Measurements from ENCODE around the gene VWF.

Gene VWF

GRCh38 chr12:6049587-6049986 is 74.9 kb downstream of the VWF start:
- no peak overlapping the region for H3K27ac ChIP-seq
- TF ChIP-seq, protein P1, sequence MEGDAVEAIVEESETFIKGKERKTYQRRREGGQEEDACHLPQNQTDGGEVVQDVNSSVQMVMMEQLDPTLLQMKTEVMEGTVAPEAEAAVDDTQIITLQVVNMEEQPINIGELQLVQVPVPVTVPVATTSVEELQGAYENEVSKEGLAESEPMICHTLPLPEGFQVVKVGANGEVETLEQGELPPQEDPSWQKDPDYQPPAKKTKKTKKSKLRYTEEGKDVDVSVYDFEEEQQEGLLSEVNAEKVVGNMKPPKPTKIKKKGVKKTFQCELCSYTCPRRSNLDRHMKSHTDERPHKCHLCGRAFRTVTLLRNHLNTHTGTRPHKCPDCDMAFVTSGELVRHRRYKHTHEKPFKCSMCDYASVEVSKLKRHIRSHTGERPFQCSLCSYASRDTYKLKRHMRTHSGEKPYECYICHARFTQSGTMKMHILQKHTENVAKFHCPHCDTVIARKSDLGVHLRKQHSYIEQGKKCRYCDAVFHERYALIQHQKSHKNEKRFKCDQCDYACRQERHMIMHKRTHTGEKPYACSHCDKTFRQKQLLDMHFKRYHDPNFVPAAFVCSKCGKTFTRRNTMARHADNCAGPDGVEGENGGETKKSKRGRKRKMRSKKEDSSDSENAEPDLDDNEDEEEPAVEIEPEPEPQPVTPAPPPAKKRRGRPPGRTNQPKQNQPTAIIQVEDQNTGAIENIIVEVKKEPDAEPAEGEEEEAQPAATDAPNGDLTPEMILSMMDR (conservative IDR thresholded peaks at IDR 0.05; ENCODE audit: low read depth): no peak
- DNase-seq (ENCODE audit: low spot score): no peak
- ChIA-PET CTCF (interaction anchor here (0.6 kb wide), 1 partner anchor 508 kb away, joined by 3 read pairs; no protein-coding TSS in a partner anchor), POLR2A (ENCODE audit: low non-redundant PET) (no interaction called here)

DNA sequence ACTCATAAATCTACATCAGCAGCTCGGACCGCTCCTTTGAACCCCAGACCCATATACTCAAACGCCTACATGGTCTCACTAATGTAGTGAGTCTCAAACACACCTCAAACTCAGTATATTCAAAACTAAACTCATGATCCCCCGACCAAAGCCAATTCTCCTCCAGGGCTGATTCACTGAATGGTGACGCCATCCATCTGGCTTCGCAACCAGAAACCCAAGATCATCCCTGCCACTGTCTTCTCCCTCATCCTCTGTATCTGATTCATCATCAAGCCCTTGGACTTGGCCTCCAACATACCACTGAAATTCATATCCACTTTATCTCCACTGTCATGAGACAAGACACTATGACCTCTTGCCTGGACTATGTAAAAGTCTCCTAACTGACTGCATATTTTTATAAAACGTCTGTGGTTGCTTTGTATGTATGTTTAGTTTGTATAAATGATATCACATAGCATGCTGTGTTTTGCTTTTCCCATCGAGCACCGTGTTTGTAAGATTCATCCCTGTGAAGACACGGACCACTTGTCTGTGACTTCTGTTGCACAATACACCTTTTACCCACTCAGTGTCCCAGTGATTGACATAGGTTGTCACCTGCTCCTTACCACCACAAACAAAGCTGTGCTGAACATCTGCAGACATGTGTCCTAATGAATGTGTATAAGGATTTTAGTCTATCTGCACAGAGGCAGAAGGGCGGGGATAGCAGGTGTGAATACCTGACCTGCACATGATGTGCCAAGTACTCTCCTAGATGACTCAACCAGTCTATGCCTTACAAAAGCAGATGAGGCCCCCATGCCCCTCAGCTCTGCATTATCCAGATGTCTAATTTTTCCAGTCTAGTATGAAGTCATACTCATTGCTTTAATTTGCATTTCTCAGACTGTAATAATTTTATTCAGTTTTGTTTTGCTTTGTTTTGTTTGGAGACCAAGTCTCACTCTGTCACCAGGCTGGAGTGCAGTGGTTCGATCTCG is 76.9 kb downstream of the VWF start:
- POLR2A ChIA-PET (ENCODE audit: low non-redundant PET): no interaction called here
- CTCF ChIA-PET: interaction anchor here (1.0 kb wide), 1 partner anchor 59 kb away, joined by 3 read pairs; no protein-coding TSS in a partner anchor
- DNase-seq (ENCODE audit: low spot score): peak; percentile 59
- no peak overlapping the region for H3K27ac ChIP-seq
- TF ChIP-seq, protein P1 (conservative IDR thresholded peaks at IDR 0.05; ENCODE audit: low read depth): no peak

- TF ChIP-seq, protein P1 (conservative IDR thresholded peaks at IDR 0.05; ENCODE audit: low read depth): no peak
- no peak overlapping the region for H3K27ac ChIP-seq
- ChIA-PET CTCF (no interaction called here), POLR2A (ENCODE audit: low non-redundant PET) (no interaction called here)
- no peak for DNase-seq (ENCODE audit: low spot score)
Observed at GRCh38 chr12:6046511-6047180, 77.8 kb downstream of the VWF start.

- TF ChIP-seq, protein P1 (conservative IDR thresholded peaks at IDR 0.05; ENCODE audit: low read depth): no peak
- no peak for DNase-seq (ENCODE audit: low spot score)
- ChIA-PET CTCF (interaction anchor here (0.5 to 0.6 kb wide), 2 partner anchors 17 to 218 kb away, joined by 3 to 4 read pairs; no protein-coding TSS in a partner anchor), POLR2A (ENCODE audit: low non-redundant PET) (no interaction called here)
- H3K27ac ChIP-seq: no peak overlapping the region
Observed at GRCh38 chr12:6045438-6045837, 79.0 kb downstream of the VWF start.

DNA sequence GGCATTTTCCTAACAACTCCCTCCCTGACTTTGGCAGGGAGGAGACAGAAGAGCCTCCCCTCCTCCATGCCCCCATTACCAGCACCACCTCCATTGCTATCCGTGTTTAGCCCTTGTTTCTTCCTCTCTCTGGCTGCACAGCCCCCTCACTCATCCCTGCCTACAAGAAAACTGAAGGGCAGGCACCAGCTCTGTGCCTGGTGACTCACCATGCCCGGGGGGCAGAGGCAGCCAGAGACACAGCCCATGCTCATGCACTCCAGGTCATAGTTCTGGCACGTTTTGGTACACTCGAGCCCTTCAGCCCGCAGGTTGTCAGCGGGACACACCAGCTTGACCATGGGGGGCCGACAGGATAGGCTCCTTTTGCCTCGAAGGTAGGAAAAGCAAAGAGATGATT is 80.4 kb downstream of the VWF start:
- H3K27ac ChIP-seq: no peak overlapping the region
- TF ChIP-seq, protein P1 (conservative IDR thresholded peaks at IDR 0.05; ENCODE audit: low read depth): no peak
- ChIA-PET POLR2A (ENCODE audit: low non-redundant PET) (no interaction called here), CTCF (interaction anchor here (0.6 to 1.2 kb wide), 2 partner anchors 53 to 56 kb away, joined by 3 to 8 read pairs; no protein-coding TSS in a partner anchor)
- DNase-seq (ENCODE audit: low spot score): peak; percentile 76

DNA sequence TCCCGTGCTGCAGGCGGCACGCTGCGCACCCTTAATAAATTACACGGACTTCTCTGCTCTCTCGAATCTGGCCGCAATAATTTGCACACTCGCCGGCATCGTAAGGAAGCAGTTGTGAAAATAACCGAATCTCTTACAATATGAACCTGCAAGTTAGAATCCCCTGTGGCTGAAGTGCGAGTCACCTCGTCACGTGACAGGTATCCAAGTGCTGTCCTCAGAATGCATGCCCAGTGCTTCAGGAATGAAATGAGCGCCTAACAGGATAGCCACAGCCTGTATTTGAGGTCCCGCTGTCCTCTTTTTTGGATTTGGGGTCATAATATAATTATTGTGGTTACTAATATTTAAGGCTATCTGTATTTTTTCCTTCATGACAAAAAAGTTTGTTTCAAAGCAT is 82.0 kb downstream of the VWF start:
- CTCF ChIA-PET: no interaction called here
- no peak for DNase-seq (ENCODE audit: low spot score)
- POLR2A ChIA-PET (ENCODE audit: low non-redundant PET): no interaction called here

More for the DNA sequence above, 82.0 kb downstream of the VWF start:
- H3K27ac ChIP-seq: no peak overlapping the region
- TF ChIP-seq, protein P1 (conservative IDR thresholded peaks at IDR 0.05; ENCODE audit: low read depth): no peak

Data from RWPE1 (cell line).